Heart right ventricle (tissue), 16 donors: ENCODE results near the gene SELENOV. TPM values are rescaled to one million over a fixed set of nuclear protein-coding genes. Genes with fewer than 3 reads are reported as not detected.
A peak's percentile ranks its signal among the peaks of the same experiment; 100 is the strongest.
"Not testable (repeated sequence)": the region's sequence is repeated elsewhere in the genome, so short reads cannot be mapped to it uniquely, and the experiment has no call there.

Experiments
- ATAC-seq, 8 donors: fragments of 200-7000 bp; cut with Tn5 transposase; one replicate each; pipeline ENCODE4 v1.9.1; 2020; ENCODE audit warnings: mild to moderate bottlenecking in 8 of 8, moderate library complexity in 8 of 8, moderate number of reproducible peaks in 1 of 8
- DNase-seq, 2 donors: peaks; one replicate each; pipeline ENCODE4 v3.0.0-alpha.2; 2020
- H3K27ac ChIP-seq, 10 donors: fragments of 200-600 bp; sonication (generic) in 2 of 10; one replicate each; pipeline versions ENCODE4 v1.5.0 to v1.8.0; 2020 to 2022; ENCODE audit warnings: mild to moderate bottlenecking in 3 of 10
- H3K27me3 ChIP-seq, 7 donors: fragments of 200-600 bp; one replicate each; pipeline ENCODE4 v1.8.0; 2021 to 2022; ENCODE audit warnings: mild to moderate bottlenecking in 2 of 7
- H3K36me3 ChIP-seq, 9 donors: fragments of 200-600 bp; sonication (generic) in 1 of 9; one replicate each; pipeline versions ENCODE4 v1.5.0 to v1.8.0; 2020 to 2022; ENCODE audit warnings: mild to moderate bottlenecking in 2 of 9
- H3K4me1 ChIP-seq, 9 donors: fragments of 200-600 bp; sonication (generic) in 1 of 9; one replicate each; pipeline versions ENCODE4 v1.5.0 to v1.8.0; 2020 to 2022; ENCODE audit warnings: mild to moderate bottlenecking in 4 of 9
- H3K4me3 ChIP-seq, 10 donors: fragments of 200-600 bp; sonication (generic) in 2 of 10; one replicate each; pipeline versions ENCODE4 v1.5.0 to v1.8.0; 2020 to 2022; ENCODE audit warnings: mild to moderate bottlenecking in 7 of 10, moderate library complexity in 2 of 10
- H3K9me3 ChIP-seq, 11 donors: fragments of 200-600 bp in 10 of 11; sonication (generic) in 2 of 11; one replicate each; pipeline versions ENCODE4 v1.5.0 to v1.8.0; 2013 to 2022; ENCODE audit warnings: mild to moderate bottlenecking in 2 of 11, control low read depth in 1 of 11, moderate library complexity in 1 of 11
- WGBS, 2 donors: extraction: QIAGEN DNeasy Blood & Tissue Kit; methylation state at CpG; one replicate each; pipeline ENCODE4 v1.1.7; 2013; ENCODE audit warnings: inconsistent platforms in 1 of 2; 5-methylcytosine and 5-hydroxymethylcytosine counted together
- intact Hi-C, 10 donors: fragments of 100-400 bp; cut with DNase I; formaldehyde crosslinking; loops; one replicate each; pipeline versions ENCODE4 v1.11.1 to v1.14.2; 2022
- polyA plus RNA-seq, 2 donors: library from polyadenylated mRNA; stranded (reverse); fragments of 200-250 nt; gene quantifications; one replicate each; pipeline ENCODE4 v1.2.3, GENCODE V29; 2013
- total RNA-seq, 10 donors: library from RNA; stranded (reverse); fragmentation: NEBNext Ultra II Directional in 3 of 10; extraction: Animal tissue kit (Norgen Biotek cat#: 25700) in 3 of 10; gene quantifications; one replicate each; pipeline versions ENCODE4 v1.2.1 to v1.2.4, GENCODE V29; 2021 to 2023
- TF ChIP-seq, protein P1 (sequence below), 9 donors: fragments of 200-600 bp; sonication (generic) in 2 of 9; IDR thresholded peaks; one replicate each; pipeline versions ENCODE4 v1.5.0 to v1.8.0; 2021 to 2022; ENCODE audit warnings: antibody characterized with exemption in 9 of 9, mild to moderate bottlenecking in 5 of 9, moderate library complexity in 1 of 9
- donor health status: Arrhythmogenic right ventricular cardiomyopathy.
- donor health status: ischemic (EF 13 %, LVEDD 7.1; RV severe dilation, severe dysfunction).
- donor health status: healthy with polysubstance abuse.
- donor health status: DM: no; HTN: yes; CAD: no.
- donor health status: DM: no; HTN: no; CAD: no.
- donor health status: ischemic (EF 25% LVEDD 6.9; RV normal size, moderate dysfunction).
- donor health status: ischemic (EF 25% LVEDD 5.7; RV mildly dilated, moderate dysfunction).
- donor health status: healthy.
- donor health status: DM: yes; HTN: yes; CAD: no.
- donor health status: Ischemic cardiomyopathy.
- donor health status: ischemic (EF 35%, LVEDD 5.7; RV mildly dilated, moderate dysfunction).
- donor health status: nonischemic (EF 11% LVEDD 7.7; RV severe dilation, severe dysfunction).
- donor health status: DM: yes; HTN: yes; CAD: no.
- donor health status: PGD.
- donor health status: ischemic (EF 29% LVEDD 5.4; RV normal size, mild dysfunction).
- donor health status: nonischemic (EF 23%, LVEDD 6.1; RV moderate dilation, normal function).

Gene SELENOV
- total and polyA plus RNA-seq, 12 donors: not detected

DNA sequence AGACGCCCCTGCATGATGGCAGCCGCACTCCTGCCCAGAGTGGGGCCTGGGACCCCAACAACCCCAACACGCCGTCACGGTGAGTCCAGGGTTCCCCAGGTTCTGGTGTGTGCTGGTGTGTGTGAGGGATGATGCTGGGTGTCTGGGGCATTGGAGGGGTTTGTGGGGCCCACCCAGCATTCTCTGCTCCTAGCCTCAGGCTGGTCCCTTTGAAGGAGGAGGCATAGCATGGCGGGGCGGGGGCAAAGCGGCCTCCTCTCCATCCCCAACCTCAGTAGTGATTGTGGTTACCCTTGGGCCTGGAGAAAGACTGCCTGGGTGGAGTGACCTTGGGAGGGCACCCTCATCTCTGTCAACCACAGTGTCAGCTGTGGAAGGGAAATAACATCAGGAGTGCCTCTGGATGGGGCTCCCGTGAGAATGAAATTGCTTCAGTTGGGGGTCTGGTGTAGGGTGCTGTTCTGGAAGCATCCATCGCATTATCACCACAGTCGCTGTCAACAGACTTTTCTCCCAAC is 41.4 kb upstream of the SELENOV start:
- WGBS, 2 donors: 81 to 86% methylated on average over 11 of the region's 11 CpGs
- no peak overlapping the region for H3K27ac ChIP-seq
- H3K36me3 ChIP-seq: peaks cover 0 to 88% (median 75%) of the 10 kb centered on the region in 9 donors
- TF ChIP-seq, protein P1, sequence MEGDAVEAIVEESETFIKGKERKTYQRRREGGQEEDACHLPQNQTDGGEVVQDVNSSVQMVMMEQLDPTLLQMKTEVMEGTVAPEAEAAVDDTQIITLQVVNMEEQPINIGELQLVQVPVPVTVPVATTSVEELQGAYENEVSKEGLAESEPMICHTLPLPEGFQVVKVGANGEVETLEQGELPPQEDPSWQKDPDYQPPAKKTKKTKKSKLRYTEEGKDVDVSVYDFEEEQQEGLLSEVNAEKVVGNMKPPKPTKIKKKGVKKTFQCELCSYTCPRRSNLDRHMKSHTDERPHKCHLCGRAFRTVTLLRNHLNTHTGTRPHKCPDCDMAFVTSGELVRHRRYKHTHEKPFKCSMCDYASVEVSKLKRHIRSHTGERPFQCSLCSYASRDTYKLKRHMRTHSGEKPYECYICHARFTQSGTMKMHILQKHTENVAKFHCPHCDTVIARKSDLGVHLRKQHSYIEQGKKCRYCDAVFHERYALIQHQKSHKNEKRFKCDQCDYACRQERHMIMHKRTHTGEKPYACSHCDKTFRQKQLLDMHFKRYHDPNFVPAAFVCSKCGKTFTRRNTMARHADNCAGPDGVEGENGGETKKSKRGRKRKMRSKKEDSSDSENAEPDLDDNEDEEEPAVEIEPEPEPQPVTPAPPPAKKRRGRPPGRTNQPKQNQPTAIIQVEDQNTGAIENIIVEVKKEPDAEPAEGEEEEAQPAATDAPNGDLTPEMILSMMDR (IDR thresholded peaks at IDR 0.05): no peak
- DNase-seq (no peak), ATAC-seq (peak in 3 of 8 donors; percentile 5 to 10 (median 5))
- no peaks in the 10 kb centered on the region for H3K9me3 ChIP-seq
- H3K27me3 ChIP-seq: no peaks in the 10 kb centered on the region
- peaks cover 0 to 7% (median 0%) of the 10 kb centered on the region in 9 donors for H3K4me1 ChIP-seq
- intact Hi-C loops: loop anchor here in 7 of 10 donors (5.0 to 10.0 kb wide), 3 partner anchors 59 to 1069 kb away; partner anchors contain the start of genes EID2B (in 6 of the 7) and FAM98C (in 1 of the 7)
- H3K4me3 ChIP-seq: no peak overlapping the region

DNA sequence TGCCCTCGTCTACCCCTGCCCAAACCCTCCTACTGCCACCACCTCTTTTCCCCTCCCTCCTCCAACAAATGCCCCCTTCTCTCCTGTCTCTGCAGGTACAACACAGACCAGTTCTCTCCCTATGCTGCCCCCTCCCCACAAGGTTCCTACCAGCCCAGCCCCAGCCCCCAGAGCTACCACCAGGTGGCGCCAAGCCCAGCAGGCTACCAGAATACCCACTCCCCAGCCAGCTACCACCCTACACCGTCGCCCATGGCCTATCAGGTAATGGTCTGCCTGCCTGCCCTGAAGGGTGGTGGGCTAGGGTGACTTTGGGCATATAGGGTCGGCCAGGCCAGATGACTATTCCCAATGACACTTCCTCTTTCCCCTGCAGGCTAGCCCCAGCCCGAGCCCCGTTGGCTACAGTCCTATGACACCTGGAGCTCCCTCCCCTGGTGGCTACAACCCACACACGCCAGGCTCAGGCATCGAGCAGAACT is 40.8 kb upstream of the SELENOV start:
- H3K36me3 ChIP-seq: peaks cover 0 to 81% (median 68%) of the 10 kb centered on the region in 9 donors
- TF ChIP-seq, protein P1 (IDR thresholded peaks at IDR 0.05): peak; percentile 61 to 79 (median 73)
- H3K4me1 ChIP-seq: peaks cover 0 to 7% (median 0%) of the 10 kb centered on the region in 9 donors
- peak; percentile 53 to 77 (median 72) for ATAC-seq
- H3K9me3 ChIP-seq: no peaks in the 10 kb centered on the region
- intact Hi-C loops: loop anchor here in 9 of 10 donors (1.0 to 10.0 kb wide), 5 partner anchors 58 to 1069 kb away; partner anchors contain the start of genes EID2B (in 8 of the 9) and FAM98C (in 1 of the 9)
- peak; percentile 44 to 65 for DNase-seq
- H3K4me3 ChIP-seq: no peak overlapping the region
- peak overlapping the region in 1 of 10 donors; percentile 11 for H3K27ac ChIP-seq
- 57% methylated on average over 9 of the region's 9 CpGs for WGBS, 2 donors
- no peaks in the 10 kb centered on the region for H3K27me3 ChIP-seq

DNA sequence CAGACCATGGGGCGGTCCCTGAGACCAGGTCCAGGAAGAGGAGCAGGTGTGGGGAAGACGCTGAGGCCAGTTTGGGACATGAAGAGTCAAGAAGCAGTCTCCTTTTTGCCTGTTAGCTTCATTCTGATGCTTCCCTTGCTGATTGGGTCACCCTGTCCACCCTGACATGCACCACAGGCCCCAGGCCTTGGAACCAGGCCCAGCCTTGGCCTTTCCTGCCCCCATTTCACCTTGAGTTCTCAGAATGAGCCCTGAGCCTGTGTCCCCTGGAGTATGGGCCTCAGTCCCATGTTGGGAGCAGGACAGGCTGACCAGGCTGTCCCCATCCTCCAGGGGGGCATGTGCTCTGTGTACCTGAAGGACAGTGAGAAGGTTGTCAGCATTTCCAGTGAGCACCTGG is 39.2 kb upstream of the SELENOV start:
- ATAC-seq (peak in 2 of 8 donors; percentile 4 to 16), DNase-seq (peak in 1 of 2 donors; percentile 44)
- peaks cover 0 to 65% (median 52%) of the 10 kb centered on the region in 9 donors for H3K36me3 ChIP-seq
- H3K27me3 ChIP-seq: no peaks in the 10 kb centered on the region
- TF ChIP-seq, protein P1 (IDR thresholded peaks at IDR 0.05): no peak
- no peak overlapping the region for H3K4me3 ChIP-seq
- intact Hi-C loops: loop anchor here in 5 of 10 donors (2.0 to 10.0 kb wide), 3 partner anchors 57 to 1071 kb away; partner anchors contain the start of genes EID2B (in 4 of the 5) and FAM98C (in 1 of the 5)
- peak overlapping the region in 7 of 10 donors; percentile 22 to 55 (median 36) for H3K27ac ChIP-seq
- no peaks in the 10 kb centered on the region for H3K9me3 ChIP-seq
- WGBS, 2 donors: 83 to 93% methylated on average over 2 of the region's 2 CpGs
- peaks cover 0 to 14% (median 8%) of the 10 kb centered on the region in 9 donors for H3K4me1 ChIP-seq

DNA sequence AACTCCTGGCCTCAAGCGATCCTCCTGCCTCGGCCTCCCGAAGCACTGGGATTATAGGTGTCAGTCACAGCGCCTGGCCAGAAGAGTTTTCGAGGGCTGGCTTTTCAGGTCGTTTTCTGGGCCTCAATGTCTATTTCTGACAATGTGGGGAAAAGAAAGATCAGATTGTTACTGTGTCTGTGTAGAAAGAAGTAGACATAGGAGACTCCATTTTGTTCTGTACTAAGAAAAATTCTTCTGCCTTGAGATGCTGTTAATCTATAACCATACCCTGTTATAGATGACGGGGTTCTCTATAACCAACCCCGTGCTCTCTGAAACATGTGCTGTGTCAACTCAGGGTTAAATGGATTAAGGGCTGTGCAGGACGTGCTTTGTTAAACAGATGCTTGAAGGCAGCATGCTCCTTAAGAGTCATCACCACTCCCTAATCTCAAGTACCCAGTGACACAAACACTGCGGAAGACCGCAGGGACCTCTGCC is 35.6 kb upstream of the SELENOV start:
- intact Hi-C loops: loop anchor here in 4 of 10 donors (10.0 kb wide), 2 partner anchors 55 to 1075 kb away; partner anchors contain the start of genes EID2B (in 3 of the 4) and FAM98C (in 1 of the 4)
- 83% methylated on average over 11 of the region's 11 CpGs for WGBS, 2 donors

More for the DNA sequence above, 35.6 kb upstream of the SELENOV start:
- not testable (repeated sequence) for H3K4me3 ChIP-seq, H3K27me3 ChIP-seq, ATAC-seq, H3K9me3 ChIP-seq, DNase-seq
- H3K36me3 ChIP-seq: peaks cover 0 to 48% (median 27%) of the 10 kb centered on the region in 9 donors
- peaks cover 3 to 24% (median 19%) of the 10 kb centered on the region in 9 donors for H3K4me1 ChIP-seq
- H3K27ac ChIP-seq: peak overlapping the region in 2 of 10 donors; percentile 86 to 87
